Tibial nerve (tissue), 4 donors: Measurements from ENCODE around the gene SRPK2. TPM values are rescaled to one million over a fixed set of nuclear protein-coding genes. Genes with fewer than 3 reads are reported as not detected.
"Not testable (repeated sequence)": the region's sequence is repeated elsewhere in the genome, so short reads cannot be mapped to it uniquely, and the experiment has no call there.

Experiments used
- DNase-seq, 2 donors: peaks; one replicate each; pipeline ENCODE4 v3.0.0-alpha.2; 2019; ENCODE audit warnings: low spot score in 2 of 2
- H3K27ac ChIP-seq, 4 donors: fragments of 200-600 bp; sonication (generic) in 3 of 4; one replicate each; pipeline ENCODE4 v1.5.1; 2017 to 2019; ENCODE audit warnings: mild to moderate bottlenecking in 1 of 4
- H3K27me3 ChIP-seq, 2 donors: fragments of 200-600 bp; sonication (generic) in 1 of 2; one replicate each; pipeline versions ENCODE4 v1.5.1 to v1.6.0; 2017 to 2019
- H3K36me3 ChIP-seq, 3 donors: fragments of 200-600 bp; sonication (generic); one replicate each; pipeline ENCODE4 v1.5.1; 2018 to 2019
- H3K4me1 ChIP-seq, 4 donors: fragments of 200-600 bp; sonication (generic) in 3 of 4; one replicate each; pipeline ENCODE4 v1.5.1; 2017 to 2019
- H3K4me3 ChIP-seq, 4 donors: fragments of 200-600 bp; sonication (generic) in 3 of 4; one replicate each; pipeline ENCODE4 v1.5.1; 2017 to 2019; ENCODE audit warnings: mild to moderate bottlenecking in 1 of 4, moderate library complexity in 1 of 4
- H3K9me3 ChIP-seq, 4 donors: fragments of 200-600 bp; sonication (generic) in 3 of 4; one replicate each; pipeline ENCODE4 v1.5.1; 2017 to 2019
- CTCF ChIP-seq, 5 experiments: fragments of 200-600 bp in 3 of 5; fragments of 450-650 bp in 2 of 5; sonication (generic) in 3 of 5; IDR thresholded peaks; one replicate each; pipeline ENCODE4 v1.5.1; 2016 to 2019; ENCODE audit warnings: antibody characterized with exemption in 5 of 5, mild to moderate bottlenecking in 3 of 5, moderate library complexity in 2 of 5
- EP300 ChIP-seq, 2 donors: sonication (generic); formaldehyde crosslinking; IDR thresholded peaks; one replicate each; pipeline ENCODE4 v1.6.1; 2017; ENCODE audit warnings: antibody characterized with exemption in 2 of 2, mild to moderate bottlenecking in 1 of 2
- POLR2A ChIP-seq, 2 donors: fragments of 450-650 bp; IDR thresholded peaks; one replicate each; pipeline ENCODE4 v1.6.1; 2017; ENCODE audit warnings: antibody characterized with exemption in 2 of 2, mild to moderate bottlenecking in 2 of 2, moderate library complexity in 2 of 2
- WGBS, 2 donors: methylation state at CpG; one replicate each; pipeline ENCODE4 v1.1.5; 2018; 5-methylcytosine and 5-hydroxymethylcytosine counted together
- total RNA-seq, 4 donors: library from RNA; depleted of rRNA; stranded (reverse); fragments of >200 nt; gene quantifications; one replicate each; pipeline ENCODE4 v1.1.0, GENCODE V29; 2016

SRPK2 gene
- total RNA-seq, 4 donors from 2014 or later, result 54.1 to 94.4 (median 61.9) TPM

GRCh38 chr7:105327201-105327600 lies 61.5 kb downstream of the SRPK2 start:
- TF ChIP-seq EP300 (IDR thresholded peaks at IDR 0.05) (no peak), CTCF (IDR thresholded peaks at IDR 0.05) (no peak), POLR2A (IDR thresholded peaks at IDR 0.05) (no peak)
- DNase-seq, result no peak
- Histone ChIP-seq H3K9me3 (no peaks in the 10 kb centered on the region), H3K27me3 (no peaks in the 10 kb centered on the region), H3K4me3 (no peak overlapping the region), H3K27ac (no peak overlapping the region), H3K36me3 (no peaks in the 10 kb centered on the region), H3K4me1 (peaks cover 0 to 25% (median 4%) of the 10 kb centered on the region in 4 donors)
- 62 to 68% methylated on average over 1 of the region's 1 CpG for WGBS, 2 donors

DNA sequence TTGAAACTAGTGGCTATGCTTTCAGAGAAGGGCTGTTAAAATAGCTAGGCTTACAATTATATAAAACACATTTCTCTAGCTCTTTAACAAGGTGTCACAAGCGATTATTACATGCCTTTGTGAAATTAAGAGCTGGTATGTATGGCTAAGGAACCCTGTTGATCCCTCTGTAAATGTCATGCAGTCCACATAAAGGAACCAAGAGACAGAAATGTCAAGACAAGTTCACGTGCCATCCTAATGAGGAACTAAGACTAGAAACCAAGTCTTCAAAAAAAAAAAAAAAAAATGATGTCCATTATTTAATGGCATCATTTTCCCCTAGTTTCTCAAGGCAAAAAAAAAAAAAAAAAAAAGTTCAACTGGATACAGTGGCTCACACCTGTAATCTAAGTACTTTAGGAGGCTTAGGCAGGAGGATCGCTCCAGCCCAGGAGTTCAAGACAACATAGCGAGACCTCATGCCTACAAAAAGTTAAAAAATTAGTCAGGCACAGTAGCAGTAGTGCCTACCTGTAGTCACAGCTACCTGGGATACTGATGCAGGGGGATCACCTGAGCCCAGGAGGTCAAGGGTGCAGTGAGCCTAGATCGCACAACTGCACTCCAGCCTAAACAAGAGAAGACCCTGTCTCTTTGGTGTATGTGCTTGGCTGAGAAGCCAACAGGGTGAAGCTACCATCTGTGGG lies 63.4 kb downstream of the SRPK2 start:
- H3K27me3 ChIP-seq, result no peaks in the 10 kb centered on the region
- H3K4me1 ChIP-seq, result peaks cover 0 to 18% (median 4%) of the 10 kb centered on the region in 4 donors
- H3K9me3 ChIP-seq, result no peaks in the 10 kb centered on the region
- H3K36me3 ChIP-seq, result no peaks in the 10 kb centered on the region
- peak overlapping the region in 2 of 4 donors; percentile 2 to 15 for H3K27ac ChIP-seq
- no peak overlapping the region for H3K4me3 ChIP-seq
- WGBS, 2 donors, result 89 to 90% methylated on average over 5 of the region's 5 CpGs
- no peak for DNase-seq
- no peak for TF ChIP-seq EP300 (IDR thresholded peaks at IDR 0.05)
- no peak for TF ChIP-seq POLR2A (IDR thresholded peaks at IDR 0.05)
- TF ChIP-seq CTCF (IDR thresholded peaks at IDR 0.05), result no peak

DNA sequence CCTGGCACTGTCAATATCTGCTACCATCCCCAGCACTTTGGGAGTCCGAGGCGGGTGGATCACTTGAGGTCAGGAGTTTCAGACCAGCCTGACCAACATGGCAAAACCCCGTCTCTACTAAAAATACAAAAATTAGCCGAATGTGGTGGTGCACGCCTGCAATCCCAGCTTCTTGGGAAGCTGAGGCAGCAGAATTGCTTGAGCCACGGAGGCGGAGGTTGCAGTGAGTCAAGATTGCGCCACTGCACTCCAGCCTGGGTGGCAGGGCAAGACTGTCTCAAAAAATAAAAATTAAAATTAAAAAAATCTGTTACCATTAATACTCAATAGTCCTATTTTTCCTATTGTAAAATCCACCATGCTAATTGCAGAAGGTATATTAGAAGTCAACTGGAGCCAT lies 64.1 kb downstream of the SRPK2 start:
- DNase-seq, H3K9me3 ChIP-seq, H3K36me3 ChIP-seq, H3K27me3 ChIP-seq, H3K4me3 ChIP-seq: not testable (repeated sequence)
- Histone ChIP-seq H3K4me1 (peaks cover 0 to 18% (median 4%) of the 10 kb centered on the region in 4 donors), H3K27ac (peak overlapping the region in 1 of 4 donors; percentile 2)
- WGBS, 2 donors, result 97 to 98% methylated on average over 8 of the region's 8 CpGs

GRCh38 chr7:105323366-105323765 lies 65.4 kb downstream of the SRPK2 start:
- H3K27me3 ChIP-seq, result no peaks in the 10 kb centered on the region
- H3K4me3 ChIP-seq, result no peak overlapping the region
- H3K27ac ChIP-seq, result peak overlapping the region in 1 of 4 donors; percentile 62
- TF ChIP-seq POLR2A (IDR thresholded peaks at IDR 0.05) (no peak), EP300 (IDR thresholded peaks at IDR 0.05) (no peak), CTCF (IDR thresholded peaks at IDR 0.05) (no peak)
- H3K4me1 ChIP-seq, result peaks cover 0 to 18% (median 4%) of the 10 kb centered on the region in 4 donors
- 38 to 45% methylated on average over 1 of the region's 1 CpG for WGBS, 2 donors
- H3K36me3 ChIP-seq, result no peaks in the 10 kb centered on the region
- no peaks in the 10 kb centered on the region for H3K9me3 ChIP-seq
- no peak for DNase-seq

DNA sequence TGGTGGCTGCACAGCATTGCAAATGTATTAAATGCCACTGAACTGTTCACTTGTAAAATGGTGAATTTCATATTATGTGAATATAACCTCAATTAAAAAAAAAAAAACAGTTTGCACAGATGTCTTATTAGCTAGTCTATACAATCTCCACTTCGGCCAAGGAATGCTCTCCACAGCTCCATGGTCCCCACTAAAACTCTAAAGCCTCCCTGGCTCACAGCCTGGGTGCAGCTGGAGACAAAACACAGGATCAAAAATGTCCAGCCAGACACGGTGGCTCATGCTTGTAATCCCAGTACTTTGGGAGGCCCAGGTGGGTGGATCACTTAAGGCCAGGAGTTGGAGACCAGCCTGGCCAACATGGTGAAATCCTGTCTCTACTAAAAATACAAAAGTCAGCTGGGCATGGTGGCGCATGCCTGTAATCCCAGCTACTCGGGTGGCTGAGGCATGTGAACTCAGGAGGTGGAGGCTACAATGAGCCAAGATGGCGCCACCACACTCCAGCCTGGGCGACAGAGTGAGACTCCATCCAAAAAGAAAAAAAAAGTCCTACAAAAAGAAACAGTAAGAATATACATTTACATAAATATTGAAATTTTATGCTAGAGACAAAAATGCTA lies 66.0 kb downstream of the SRPK2 start:
- TF ChIP-seq CTCF (IDR thresholded peaks at IDR 0.05), result no peak
- no peak for TF ChIP-seq EP300 (IDR thresholded peaks at IDR 0.05)
- no peak for TF ChIP-seq POLR2A (IDR thresholded peaks at IDR 0.05)
- Histone ChIP-seq H3K4me3 (no peak overlapping the region), H3K27me3 (no peaks in the 10 kb centered on the region), H3K9me3 (no peaks in the 10 kb centered on the region), H3K4me1 (peaks cover 0 to 18% (median 4%) of the 10 kb centered on the region in 4 donors), H3K27ac (peak overlapping the region in 1 of 4 donors; percentile 62), H3K36me3 (no peaks in the 10 kb centered on the region)
- DNase-seq, result no peak
- 69 to 77% methylated on average over 6 of the region's 6 CpGs for WGBS, 2 donors
